Mesothelial cell of epicardium (in vitro differentiated cells): Measurements from ENCODE around the gene GRK3. TPM values are rescaled to one million over a fixed set of nuclear protein-coding genes. Genes with fewer than 3 reads are reported as not detected.

Experiments used
- DNase-seq, 2 experiments: peaks; one replicate each; pipeline ENCODE4 v3.0.0; 2021; ENCODE audit warnings: low spot score in 2 of 2; ENCODE audit not compliant: unreplicated experiment in 2 of 2
- H3K27ac Mint-ChIP-seq: 2 replicates; pipeline ENCODE4 v1.8.0; 2021; ENCODE audit warnings: mixed read lengths
- H3K27me3 Mint-ChIP-seq: 2 replicates; pipeline ENCODE4 v1.8.0; 2021; ENCODE audit warnings: low read depth, mixed read lengths
- H3K36me3 Mint-ChIP-seq: 2 replicates; pipeline ENCODE4 v1.8.0; 2021; ENCODE audit warnings: mixed read lengths
- H3K4me1 Mint-ChIP-seq: 2 replicates; pipeline ENCODE4 v1.8.0; 2021; ENCODE audit warnings: mixed read lengths
- H3K4me3 Mint-ChIP-seq: 2 replicates; pipeline ENCODE4 v1.8.0; 2021; ENCODE audit warnings: mild to moderate bottlenecking, moderate library complexity, mixed read lengths
- H3K9me3 Mint-ChIP-seq: 2 replicates; pipeline ENCODE4 v1.8.0; 2021; ENCODE audit warnings: mixed read lengths
- total RNA-seq: library from RNA; stranded (reverse); gene quantifications from 3 replicates; pipeline ENCODE4 v1.2.1, GENCODE V29; 2021
- TF ChIP-seq, protein P1 (sequence below): fragments of 200-600 bp; sonication (generic); IDR thresholded peaks from one replicate; pipeline ENCODE4 v1.5.0; 2021; ENCODE audit warnings: antibody characterized with exemption; ENCODE audit not compliant: unreplicated experiment

GRK3 gene
- total RNA-seq, 1 donor from 2014 or later = 13.8 TPM

DNA sequence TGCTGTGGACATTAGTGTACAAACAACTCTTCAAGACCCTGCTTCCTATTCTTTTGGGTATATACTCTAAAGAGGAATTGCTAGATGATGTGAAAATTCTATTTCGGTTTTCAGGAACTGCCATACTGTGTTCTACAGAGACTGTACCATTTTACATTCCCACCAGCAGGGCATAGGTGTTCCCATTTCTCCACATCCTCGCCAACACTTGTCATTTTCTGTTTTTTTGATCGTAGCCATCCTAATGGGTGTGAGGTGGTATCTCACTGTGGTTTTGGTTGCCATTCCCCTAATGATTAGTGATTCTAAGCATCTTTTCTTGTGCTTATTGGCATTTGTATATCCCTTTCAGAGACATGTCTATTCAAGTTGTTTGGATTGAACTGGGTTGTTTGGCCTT is 29.8 kb upstream of the GRK3 start:
- H3K27ac Mint-ChIP-seq = no peak overlapping the region
- TF ChIP-seq, protein P1, sequence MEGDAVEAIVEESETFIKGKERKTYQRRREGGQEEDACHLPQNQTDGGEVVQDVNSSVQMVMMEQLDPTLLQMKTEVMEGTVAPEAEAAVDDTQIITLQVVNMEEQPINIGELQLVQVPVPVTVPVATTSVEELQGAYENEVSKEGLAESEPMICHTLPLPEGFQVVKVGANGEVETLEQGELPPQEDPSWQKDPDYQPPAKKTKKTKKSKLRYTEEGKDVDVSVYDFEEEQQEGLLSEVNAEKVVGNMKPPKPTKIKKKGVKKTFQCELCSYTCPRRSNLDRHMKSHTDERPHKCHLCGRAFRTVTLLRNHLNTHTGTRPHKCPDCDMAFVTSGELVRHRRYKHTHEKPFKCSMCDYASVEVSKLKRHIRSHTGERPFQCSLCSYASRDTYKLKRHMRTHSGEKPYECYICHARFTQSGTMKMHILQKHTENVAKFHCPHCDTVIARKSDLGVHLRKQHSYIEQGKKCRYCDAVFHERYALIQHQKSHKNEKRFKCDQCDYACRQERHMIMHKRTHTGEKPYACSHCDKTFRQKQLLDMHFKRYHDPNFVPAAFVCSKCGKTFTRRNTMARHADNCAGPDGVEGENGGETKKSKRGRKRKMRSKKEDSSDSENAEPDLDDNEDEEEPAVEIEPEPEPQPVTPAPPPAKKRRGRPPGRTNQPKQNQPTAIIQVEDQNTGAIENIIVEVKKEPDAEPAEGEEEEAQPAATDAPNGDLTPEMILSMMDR = no peak
- H3K27me3 Mint-ChIP-seq = no peaks in the 10 kb centered on the region
- H3K4me3 Mint-ChIP-seq = no peak overlapping the region
- no peak for DNase-seq
- H3K4me1 Mint-ChIP-seq = no peaks in the 10 kb centered on the region
- H3K9me3 Mint-ChIP-seq = peaks cover 18% of the 10 kb centered on the region
- peaks cover 10% of the 10 kb centered on the region for H3K36me3 Mint-ChIP-seq

DNA sequence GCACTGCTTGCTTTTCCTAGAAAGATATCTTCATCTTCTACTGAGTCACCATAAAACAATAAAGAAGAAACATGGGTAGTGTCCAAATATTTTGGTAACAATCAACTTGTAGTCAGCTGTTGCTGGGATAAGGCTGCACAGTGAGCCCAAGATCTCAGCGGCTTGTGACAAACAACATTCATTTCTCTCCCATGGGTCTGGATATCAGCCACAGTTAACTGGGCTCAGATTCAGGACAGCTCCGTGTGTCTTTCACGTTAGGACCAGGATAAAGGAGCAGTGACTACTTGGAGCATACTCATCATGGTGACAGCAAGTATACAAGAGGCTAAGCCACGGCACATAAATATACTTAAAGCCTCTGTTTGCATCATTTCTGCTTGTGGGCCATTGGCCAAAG is 27.9 kb upstream of the GRK3 start:
- no peaks in the 10 kb centered on the region for H3K4me1 Mint-ChIP-seq
- H3K27me3 Mint-ChIP-seq = no peaks in the 10 kb centered on the region
- no peak overlapping the region for H3K4me3 Mint-ChIP-seq
- H3K36me3 Mint-ChIP-seq = peaks cover 10% of the 10 kb centered on the region
- peaks cover 16% of the 10 kb centered on the region for H3K9me3 Mint-ChIP-seq
- DNase-seq = no peak
- TF ChIP-seq, protein P1 = no peak
- H3K27ac Mint-ChIP-seq = no peak overlapping the region

DNA sequence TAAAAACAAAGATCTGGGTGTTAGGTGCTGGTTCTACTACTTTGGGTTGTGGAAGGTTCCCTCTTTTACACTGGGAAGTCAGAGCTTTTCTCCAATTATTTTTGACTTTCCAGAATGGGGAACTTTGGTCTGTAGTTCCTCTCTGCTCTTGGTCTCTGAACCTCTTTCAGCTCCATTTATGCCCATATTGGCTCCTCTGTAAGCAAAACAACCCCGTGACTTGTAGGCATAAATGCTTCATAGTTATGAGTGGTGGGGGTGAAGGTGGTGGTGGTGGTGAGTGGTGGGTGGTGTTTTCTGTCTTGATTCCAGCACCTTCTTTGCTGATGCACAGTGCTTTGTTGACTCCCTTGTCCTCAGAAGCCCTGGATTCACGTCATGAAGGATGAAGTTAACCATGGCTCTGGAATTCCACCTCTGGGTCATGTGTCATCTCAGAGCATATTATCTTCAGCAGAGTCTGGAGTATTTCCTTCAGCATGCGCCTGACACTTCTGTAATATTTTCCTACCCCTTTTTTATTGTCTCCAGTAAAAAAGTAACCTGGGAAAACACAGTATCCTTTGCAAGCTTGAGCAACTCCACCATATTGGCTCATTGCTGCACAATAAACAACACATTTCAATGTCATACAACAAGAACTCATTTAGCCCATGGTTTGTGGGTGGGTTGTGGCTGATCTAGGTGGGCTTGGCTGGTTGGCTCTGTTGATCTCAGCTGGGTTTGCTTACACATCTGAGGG is 24.1 kb upstream of the GRK3 start:
- H3K4me3 Mint-ChIP-seq = no peak overlapping the region
- H3K27me3 Mint-ChIP-seq = no peaks in the 10 kb centered on the region
- no peak overlapping the region for H3K27ac Mint-ChIP-seq
- DNase-seq = no peak
- H3K9me3 Mint-ChIP-seq = peaks cover 17% of the 10 kb centered on the region
- H3K4me1 Mint-ChIP-seq = peaks cover 12% of the 10 kb centered on the region
- H3K36me3 Mint-ChIP-seq = peaks cover 3% of the 10 kb centered on the region
- TF ChIP-seq, protein P1 = no peak

DNA sequence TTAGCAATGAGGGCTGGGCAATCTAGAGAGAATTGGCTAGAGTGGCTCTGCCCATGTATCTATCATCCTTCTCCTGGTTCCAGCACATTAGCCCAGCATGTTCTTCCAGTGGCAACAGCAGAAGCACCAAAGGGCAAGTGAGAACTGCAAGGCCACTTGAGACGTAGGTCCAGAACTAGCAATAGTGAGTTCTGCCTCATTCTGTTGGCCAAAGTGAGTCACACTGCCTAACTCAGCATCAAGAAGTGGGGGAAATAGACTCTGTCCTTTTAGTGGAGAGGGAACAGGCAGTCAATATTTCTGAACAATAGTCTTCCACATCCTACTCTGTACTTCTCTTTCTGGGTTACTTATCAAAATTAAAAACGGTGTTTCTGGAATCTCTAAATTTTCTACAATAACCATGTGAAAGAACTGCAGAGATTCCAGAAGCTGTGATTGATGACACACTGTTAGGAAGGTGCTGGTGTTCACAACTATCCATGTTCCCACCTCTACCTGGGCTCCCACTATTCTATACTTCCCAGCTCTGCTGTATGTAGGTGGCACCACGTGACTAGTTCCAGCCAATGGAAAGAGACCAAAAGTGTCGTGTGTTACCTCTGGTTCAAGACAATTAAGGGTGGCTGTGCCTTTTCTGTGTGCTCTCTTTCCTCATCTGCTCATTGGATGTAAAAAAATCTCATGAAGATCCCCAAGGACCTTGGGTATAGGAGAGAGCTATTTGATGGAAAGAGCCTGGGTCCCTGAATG is 23.4 kb upstream of the GRK3 start:
- DNase-seq = no peak
- peaks cover 3% of the 10 kb centered on the region for H3K36me3 Mint-ChIP-seq
- H3K4me1 Mint-ChIP-seq = peaks cover 19% of the 10 kb centered on the region
- no peak overlapping the region for H3K27ac Mint-ChIP-seq
- H3K27me3 Mint-ChIP-seq = no peaks in the 10 kb centered on the region
- no peak overlapping the region for H3K4me3 Mint-ChIP-seq
- TF ChIP-seq, protein P1 = no peak
- peaks cover 17% of the 10 kb centered on the region for H3K9me3 Mint-ChIP-seq

DNA sequence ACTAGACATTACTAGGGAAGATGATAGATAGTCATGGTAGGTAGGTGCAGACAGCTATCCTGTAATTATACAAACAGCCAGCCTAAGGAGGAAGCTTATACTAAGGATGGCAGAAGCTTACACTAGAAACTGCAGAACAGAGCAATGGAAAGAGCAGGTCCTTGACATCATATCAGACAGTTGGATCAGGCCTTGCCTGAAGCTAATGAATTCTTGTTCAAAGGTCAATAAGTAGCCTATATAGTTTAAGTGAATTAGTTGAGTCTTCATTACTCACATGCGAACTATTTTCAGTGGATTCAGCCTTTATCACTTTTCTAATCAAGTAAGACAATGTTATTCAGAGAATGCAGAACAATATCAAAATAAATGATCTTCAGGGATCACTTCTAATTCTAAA is 22.3 kb upstream of the GRK3 start:
- DNase-seq = no peak
- no peak overlapping the region for H3K27ac Mint-ChIP-seq
- H3K9me3 Mint-ChIP-seq = peaks cover 17% of the 10 kb centered on the region
- no peaks in the 10 kb centered on the region for H3K27me3 Mint-ChIP-seq
- H3K4me1 Mint-ChIP-seq = peaks cover 22% of the 10 kb centered on the region
- H3K4me3 Mint-ChIP-seq = no peak overlapping the region
- TF ChIP-seq, protein P1 = no peak
- no peaks in the 10 kb centered on the region for H3K36me3 Mint-ChIP-seq
